HG03280 (cell line): ENCODE measurements around the gene PCSK6.

Experiments
- ATAC-seq: cut with Tn5 transposase; IDR thresholded peaks from one replicate; pipeline ENCODE4 v1.9.1; 2021; ENCODE audit warnings: mild to moderate bottlenecking, moderate library complexity; ENCODE audit not compliant: unreplicated experiment

PCSK6 gene

GRCh38 chr15:101483462-101483861 lies 6.0 kb downstream of the PCSK6 start:
- ATAC-seq = no peak

GRCh38 chr15:101482526-101483371 lies 6.8 kb downstream of the PCSK6 start:
- no peak for ATAC-seq

- ATAC-seq = no peak
These were observed 7.5 kb downstream of the PCSK6 start for GRCh38 chr15:101481917-101482525.

GRCh38 chr15:101481381-101481705 lies 8.2 kb downstream of the PCSK6 start:
- ATAC-seq = no peak

- ATAC-seq = no peak
These were observed 8.7 kb downstream of the PCSK6 start for GRCh38 chr15:101480613-101481380.

GRCh38 chr15:101479851-101480612 lies 9.5 kb downstream of the PCSK6 start:
- ATAC-seq = no peak

- no peak for ATAC-seq
These were observed 10.1 kb downstream of the PCSK6 start for GRCh38 chr15:101479342-101479845.

- ATAC-seq = no peak
These were observed 10.7 kb downstream of the PCSK6 start for GRCh38 chr15:101478701-101479341.

- ATAC-seq = no peak
These were observed 11.6 kb downstream of the PCSK6 start for GRCh38 chr15:101477851-101478362.

- ATAC-seq = no peak
These were observed 12.8 kb downstream of the PCSK6 start for GRCh38 chr15:101476756-101477155.

GRCh38 chr15:101474983-101475382 lies 14.5 kb downstream of the PCSK6 start:
- ATAC-seq = no peak

- ATAC-seq = no peak
These were observed 15.3 kb downstream of the PCSK6 start for GRCh38 chr15:101474233-101474632.

- no peak for ATAC-seq
These were observed 17.5 kb downstream of the PCSK6 start for GRCh38 chr15:101472033-101472432.

GRCh38 chr15:101470548-101471239 lies 18.8 kb downstream of the PCSK6 start:
- no peak for ATAC-seq

- ATAC-seq = no peak
These were observed 19.8 kb downstream of the PCSK6 start for GRCh38 chr15:101469520-101470288.

- no peak for ATAC-seq
These were observed 23.3 kb downstream of the PCSK6 start for GRCh38 chr15:101466188-101466587.

- ATAC-seq = no peak
These were observed 24.4 kb downstream of the PCSK6 start for GRCh38 chr15:101464999-101465669.

- no peak for ATAC-seq
These were observed 25.1 kb downstream of the PCSK6 start for GRCh38 chr15:101464256-101464998.
